GM21360 (cell line): ENCODE data around the gene CCDC116.
"Not testable (repeated sequence)": the region's sequence is repeated elsewhere in the genome, so short reads cannot be mapped to it uniquely, and the experiment has no call there.

Experiments used
- ATAC-seq: cut with Tn5 transposase; IDR thresholded peaks from one replicate; pipeline ENCODE4 v1.9.1; 2021; ENCODE audit warnings: mild to moderate bottlenecking, moderate library complexity; ENCODE audit not compliant: unreplicated experiment

CCDC116 gene

GRCh38 chr22:21678842-21679241 lies 46.3 kb downstream of the CCDC116 start:
- ATAC-seq = not testable (repeated sequence)

GRCh38 chr22:21679383-21679782 lies 46.8 kb downstream of the CCDC116 start:
- no peak for ATAC-seq

- no peak for ATAC-seq
Observed at GRCh38 chr22:21680830-21681565, 48.4 kb downstream of the CCDC116 start.

GRCh38 chr22:21681566-21682370 lies 49.2 kb downstream of the CCDC116 start:
- ATAC-seq = no peak

- no peak for ATAC-seq
Observed at GRCh38 chr22:21682385-21683175, 50.0 kb downstream of the CCDC116 start.

GRCh38 chr22:21683401-21683811 lies 50.8 kb downstream of the CCDC116 start:
- ATAC-seq = no peak

- no peak for ATAC-seq
Observed at GRCh38 chr22:21684492-21685163, 52.1 kb downstream of the CCDC116 start.

GRCh38 chr22:21685164-21685513 lies 52.6 kb downstream of the CCDC116 start:
- ATAC-seq = no peak

GRCh38 chr22:21686193-21686608 lies 53.6 kb downstream of the CCDC116 start:
- ATAC-seq = no peak
